ENCODE data around the gene GMDS. TPM values are rescaled to one million over a fixed set of nuclear protein-coding genes. Genes with fewer than 3 reads are reported as not detected.

The GMDS gene
- polyA plus RNA-seq, 1 of the 3 experiments (the other 2 are of a cell fraction), result 12.3 TPM

GRCh38 chr6:2258112-2258511, 12.7 kb upstream of the GMDS start:
- WGBS (ENCODE audit: low lambda C conversion rate), result 90% methylated on average over 3 of the region's 3 CpGs
- Histone ChIP-seq H3K4me3 (ENCODE audit: low read depth in 2 of 2, low read length in 1 of 2) (no peak overlapping the region), H3K9me2 (no peaks in the 10 kb centered on the region), H3K79me2 (ENCODE audit: insufficient read depth) (no peaks in the 10 kb centered on the region), H3K4me2 (no peak overlapping the region), H3K36me3 (replicated peaks in 1 of 2; ENCODE audit: control insufficient read depth in 1 of 2, insufficient read depth in 2 of 2, low read length in 1 of 2) (no peaks in the 10 kb centered on the region), H2AFZ (ENCODE audit: low read depth) (no peak overlapping the region), H3F3A (replicated peaks; ENCODE audit: insufficient read depth) (no peaks in the 10 kb centered on the region), H3K9me3 (no peaks in the 10 kb centered on the region), H3K9ac (no peak overlapping the region), H3K4me1 (ENCODE audit: control insufficient read depth in 1 of 2, insufficient read depth in 2 of 2, low read depth in 1 of 2, low read length in 1 of 2) (no peaks in the 10 kb centered on the region), H3K27ac (ENCODE audit: low read depth in 2 of 2, low read length in 1 of 2) (no peak overlapping the region), H4K20me1 (ENCODE audit: insufficient read depth) (no peaks in the 10 kb centered on the region), H3K27me3 (ENCODE audit: insufficient read depth) (no peaks in the 10 kb centered on the region)
- no peak for DNase-seq
- POLR2A ChIA-PET, result no interaction called here
- TF ChIP-seq TEAD4 (IDR thresholded peaks at IDR 0.05; ENCODE audit: borderline replicate concordance, insufficient read depth) (no peak), EP300 (IDR thresholded peaks at IDR 0.05; ENCODE audit: borderline replicate concordance in 1 of 2, low read depth in 1 of 2, low read length in 1 of 2) (no peak), FOSL2 (IDR thresholded peaks at IDR 0.05; ENCODE audit: borderline replicate concordance, low read depth) (no peak), MXI1 (IDR thresholded peaks at IDR 0.05; ENCODE audit: low read depth, low read length) (no peak), NFIC (IDR thresholded peaks at IDR 0.05; ENCODE audit: borderline replicate concordance) (no peak), TAF1 (IDR thresholded peaks at IDR 0.05; ENCODE audit: borderline replicate concordance, low read depth, low read length) (no peak), RAD21 (IDR thresholded peaks at IDR 0.05; ENCODE audit: low read length) (no peak), FOXM1 (IDR thresholded peaks at IDR 0.05; ENCODE audit: low read depth) (no peak)
- TF ChIP-seq, protein P1, sequence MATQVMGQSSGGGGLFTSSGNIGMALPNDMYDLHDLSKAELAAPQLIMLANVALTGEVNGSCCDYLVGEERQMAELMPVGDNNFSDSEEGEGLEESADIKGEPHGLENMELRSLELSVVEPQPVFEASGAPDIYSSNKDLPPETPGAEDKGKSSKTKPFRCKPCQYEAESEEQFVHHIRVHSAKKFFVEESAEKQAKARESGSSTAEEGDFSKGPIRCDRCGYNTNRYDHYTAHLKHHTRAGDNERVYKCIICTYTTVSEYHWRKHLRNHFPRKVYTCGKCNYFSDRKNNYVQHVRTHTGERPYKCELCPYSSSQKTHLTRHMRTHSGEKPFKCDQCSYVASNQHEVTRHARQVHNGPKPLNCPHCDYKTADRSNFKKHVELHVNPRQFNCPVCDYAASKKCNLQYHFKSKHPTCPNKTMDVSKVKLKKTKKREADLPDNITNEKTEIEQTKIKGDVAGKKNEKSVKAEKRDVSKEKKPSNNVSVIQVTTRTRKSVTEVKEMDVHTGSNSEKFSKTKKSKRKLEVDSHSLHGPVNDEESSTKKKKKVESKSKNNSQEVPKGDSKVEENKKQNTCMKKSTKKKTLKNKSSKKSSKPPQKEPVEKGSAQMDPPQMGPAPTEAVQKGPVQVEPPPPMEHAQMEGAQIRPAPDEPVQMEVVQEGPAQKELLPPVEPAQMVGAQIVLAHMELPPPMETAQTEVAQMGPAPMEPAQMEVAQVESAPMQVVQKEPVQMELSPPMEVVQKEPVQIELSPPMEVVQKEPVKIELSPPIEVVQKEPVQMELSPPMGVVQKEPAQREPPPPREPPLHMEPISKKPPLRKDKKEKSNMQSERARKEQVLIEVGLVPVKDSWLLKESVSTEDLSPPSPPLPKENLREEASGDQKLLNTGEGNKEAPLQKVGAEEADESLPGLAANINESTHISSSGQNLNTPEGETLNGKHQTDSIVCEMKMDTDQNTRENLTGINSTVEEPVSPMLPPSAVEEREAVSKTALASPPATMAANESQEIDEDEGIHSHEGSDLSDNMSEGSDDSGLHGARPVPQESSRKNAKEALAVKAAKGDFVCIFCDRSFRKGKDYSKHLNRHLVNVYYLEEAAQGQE (IDR thresholded peaks at IDR 0.05; ENCODE audit: low read depth, low read length), result no peak
- TF ChIP-seq, protein P2, sequence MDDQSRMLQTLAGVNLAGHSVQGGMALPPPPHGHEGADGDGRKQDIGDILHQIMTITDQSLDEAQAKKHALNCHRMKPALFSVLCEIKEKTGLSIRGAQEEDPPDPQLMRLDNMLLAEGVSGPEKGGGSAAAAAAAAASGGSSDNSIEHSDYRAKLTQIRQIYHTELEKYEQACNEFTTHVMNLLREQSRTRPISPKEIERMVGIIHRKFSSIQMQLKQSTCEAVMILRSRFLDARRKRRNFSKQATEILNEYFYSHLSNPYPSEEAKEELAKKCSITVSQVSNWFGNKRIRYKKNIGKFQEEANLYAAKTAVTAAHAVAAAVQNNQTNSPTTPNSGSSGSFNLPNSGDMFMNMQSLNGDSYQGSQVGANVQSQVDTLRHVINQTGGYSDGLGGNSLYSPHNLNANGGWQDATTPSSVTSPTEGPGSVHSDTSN (IDR thresholded peaks at IDR 0.05), result no peak
- TF ChIP-seq, protein P3, sequence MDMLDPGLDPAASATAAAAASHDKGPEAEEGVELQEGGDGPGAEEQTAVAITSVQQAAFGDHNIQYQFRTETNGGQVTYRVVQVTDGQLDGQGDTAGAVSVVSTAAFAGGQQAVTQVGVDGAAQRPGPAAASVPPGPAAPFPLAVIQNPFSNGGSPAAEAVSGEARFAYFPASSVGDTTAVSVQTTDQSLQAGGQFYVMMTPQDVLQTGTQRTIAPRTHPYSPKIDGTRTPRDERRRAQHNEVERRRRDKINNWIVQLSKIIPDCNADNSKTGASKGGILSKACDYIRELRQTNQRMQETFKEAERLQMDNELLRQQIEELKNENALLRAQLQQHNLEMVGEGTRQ (IDR thresholded peaks at IDR 0.05; ENCODE audit: borderline replicate concordance, low read depth, low read length), result no peak
- TF ChIP-seq, protein P4, sequence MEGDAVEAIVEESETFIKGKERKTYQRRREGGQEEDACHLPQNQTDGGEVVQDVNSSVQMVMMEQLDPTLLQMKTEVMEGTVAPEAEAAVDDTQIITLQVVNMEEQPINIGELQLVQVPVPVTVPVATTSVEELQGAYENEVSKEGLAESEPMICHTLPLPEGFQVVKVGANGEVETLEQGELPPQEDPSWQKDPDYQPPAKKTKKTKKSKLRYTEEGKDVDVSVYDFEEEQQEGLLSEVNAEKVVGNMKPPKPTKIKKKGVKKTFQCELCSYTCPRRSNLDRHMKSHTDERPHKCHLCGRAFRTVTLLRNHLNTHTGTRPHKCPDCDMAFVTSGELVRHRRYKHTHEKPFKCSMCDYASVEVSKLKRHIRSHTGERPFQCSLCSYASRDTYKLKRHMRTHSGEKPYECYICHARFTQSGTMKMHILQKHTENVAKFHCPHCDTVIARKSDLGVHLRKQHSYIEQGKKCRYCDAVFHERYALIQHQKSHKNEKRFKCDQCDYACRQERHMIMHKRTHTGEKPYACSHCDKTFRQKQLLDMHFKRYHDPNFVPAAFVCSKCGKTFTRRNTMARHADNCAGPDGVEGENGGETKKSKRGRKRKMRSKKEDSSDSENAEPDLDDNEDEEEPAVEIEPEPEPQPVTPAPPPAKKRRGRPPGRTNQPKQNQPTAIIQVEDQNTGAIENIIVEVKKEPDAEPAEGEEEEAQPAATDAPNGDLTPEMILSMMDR (IDR thresholded peaks at IDR 0.05), result no peak
- CTCF ChIA-PET, result no interaction called here

Measured in SK-N-SH (cell line).